Measurements from ENCODE around the gene MAP4K4. TPM values are rescaled to one million over a fixed set of nuclear protein-coding genes. Genes with fewer than 3 reads are reported as not detected.

MAP4K4 gene
- total and polyA plus RNA-seq, 12 donors = 8.7 to 43.1 (median 21.8) TPM

- intact Hi-C loops (cut with DNase I) = no loop called here
Observed at GRCh38 chr2:101759162-101759561, 61.7 kb downstream of the MAP4K4 start.

GRCh38 chr2:101762451-101763171, 65.1 kb downstream of the MAP4K4 start:
- Histone ChIP-seq H3K27me3 (no peaks in the 10 kb centered on the region), H3K36me3 (replicated peaks in 1 of 2) (no peaks in the 10 kb centered on the region), H3K9me3 (replicated peaks in 1 of 3) (no peaks in the 10 kb centered on the region), H3K27ac (peak overlapping the region in 1 of 5 donors; percentile 4), H3K4me3 (no peak overlapping the region), H3K4me1 (replicated peaks in 1 of 2) (peaks cover 7 to 41% of the 10 kb centered on the region in 2 donors)
- no peak for DNase-seq
- TF ChIP-seq POLR2A (IDR thresholded peaks at IDR 0.05) = no peak
- no peak for TF ChIP-seq CTCF (IDR thresholded peaks at IDR 0.05)
- intact Hi-C loops (cut with DNase I) = no loop called here
- 55 to 73% (median 72%) methylated on average over 4 of the region's 4 CpGs for WGBS, 4 donors

More at GRCh38 chr2:101759162-101759561, 61.7 kb downstream of the MAP4K4 start:
- no peak overlapping the region for H3K4me3 ChIP-seq
- H3K27me3 ChIP-seq = no peaks in the 10 kb centered on the region
- TF ChIP-seq POLR2A (IDR thresholded peaks at IDR 0.05) (no peak), CTCF (IDR thresholded peaks at IDR 0.05) (no peak)
- H3K36me3 ChIP-seq (replicated peaks in 1 of 2) = no peaks in the 10 kb centered on the region
- H3K27ac ChIP-seq = no peak overlapping the region
- no peaks in the 10 kb centered on the region for H3K9me3 ChIP-seq (replicated peaks in 1 of 3)
- WGBS, 4 donors = 45 to 55% (median 52%) methylated on average over 2 of the region's 2 CpGs
- H3K4me1 ChIP-seq (replicated peaks in 1 of 2) = peaks cover 0 to 18% of the 10 kb centered on the region in 2 donors
- peak in 2 of 7 donors; percentile 14 to 23 for DNase-seq

- no peak for TF ChIP-seq POLR2A (IDR thresholded peaks at IDR 0.05)
- TF ChIP-seq CTCF (IDR thresholded peaks at IDR 0.05) = no peak
Observed at GRCh38 chr2:101763496-101764333, 66.2 kb downstream of the MAP4K4 start.

GRCh38 chr2:101766337-101766736, 68.8 kb downstream of the MAP4K4 start:
- no peaks in the 10 kb centered on the region for H3K36me3 ChIP-seq (replicated peaks in 1 of 2)
- intact Hi-C loops (cut with DNase I) = no loop called here
- peak overlapping the region in 1 of 5 donors; percentile 6 for H3K27ac ChIP-seq
- H3K9me3 ChIP-seq (replicated peaks in 1 of 3) = no peaks in the 10 kb centered on the region
- WGBS, 4 donors = 57 to 86% (median 82%) methylated on average over 2 of the region's 2 CpGs
- peaks cover 7 to 61% of the 10 kb centered on the region in 2 donors for H3K4me1 ChIP-seq (replicated peaks in 1 of 2)
- H3K27me3 ChIP-seq = no peaks in the 10 kb centered on the region
- no peak for DNase-seq
- H3K4me3 ChIP-seq = no peak overlapping the region
- TF ChIP-seq POLR2A (IDR thresholded peaks at IDR 0.05) (no peak), CTCF (IDR thresholded peaks at IDR 0.05) (no peak)

More at GRCh38 chr2:101763496-101764333, 66.2 kb downstream of the MAP4K4 start:
- H3K36me3 ChIP-seq (replicated peaks in 1 of 2) = no peaks in the 10 kb centered on the region
- WGBS, 4 donors = 72 to 84% (median 80%) methylated on average over 5 of the region's 5 CpGs
- H3K9me3 ChIP-seq (replicated peaks in 1 of 3) = no peaks in the 10 kb centered on the region
- no peak overlapping the region for H3K27ac ChIP-seq
- H3K27me3 ChIP-seq = no peaks in the 10 kb centered on the region
- intact Hi-C loops (cut with DNase I) = no loop called here
- DNase-seq = no peak
- no peak overlapping the region for H3K4me3 ChIP-seq
- H3K4me1 ChIP-seq (replicated peaks in 1 of 2) = peaks cover 7 to 52% of the 10 kb centered on the region in 2 donors

All from adrenal gland (tissue), 12 donors.